ENCODE results near the gene CEP83.

DNA sequence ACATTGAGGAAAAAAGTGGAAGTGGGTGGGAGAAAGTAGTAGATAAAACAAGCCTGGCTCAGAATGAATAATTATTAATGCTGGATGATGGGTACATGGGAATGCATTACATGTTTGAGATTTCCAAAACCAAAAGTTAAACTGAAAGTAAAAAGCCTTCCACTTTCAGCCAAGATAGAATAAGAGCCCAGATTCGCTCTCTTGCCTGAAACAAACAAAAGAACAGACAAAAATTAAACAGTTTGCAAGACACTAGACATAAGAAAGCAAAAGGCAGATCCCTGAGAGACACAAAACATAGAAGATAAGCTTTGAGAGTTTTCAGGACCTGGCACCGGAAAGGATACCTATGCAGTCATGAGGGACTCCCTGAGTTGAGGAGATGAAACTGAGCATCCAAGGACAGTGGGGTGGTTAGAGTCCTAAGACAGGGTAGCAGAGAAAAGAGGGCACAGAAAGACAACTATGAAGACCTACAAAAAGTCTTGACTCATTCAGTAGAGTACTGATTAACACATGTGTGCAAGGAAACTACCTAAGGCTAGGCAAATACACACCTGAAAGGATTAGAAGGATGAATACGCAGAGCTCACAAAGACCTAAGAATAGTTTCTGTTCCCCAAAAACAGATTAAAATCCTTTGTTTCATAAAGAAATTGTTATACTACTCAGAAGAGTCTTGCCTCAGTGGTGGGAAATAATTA lies 54.1 kb downstream of the CEP83 start:
- no peak for TF ChIP-seq YY1 (IDR thresholded peaks at IDR 0.05; ENCODE audit: insufficient read depth, insufficient read length)
- no peak for TF ChIP-seq ZNF274 (IDR thresholded peaks at IDR 0.05; ENCODE audit: low read depth, low read length)
